Thyroid gland (tissue), 4 donors: ENCODE measurements around the gene LRRN4CL.

Experiments used
- POLR2A ChIP-seq, 2 donors: fragments of 450-650 bp; IDR thresholded peaks; one replicate each; pipeline ENCODE4 v1.6.1; 2017; ENCODE audit warnings: antibody characterized with exemption in 2 of 2, mild to moderate bottlenecking in 2 of 2, moderate library complexity in 1 of 2
- TF ChIP-seq, protein P1 (sequence below), 6 experiments: fragments of 200-600 bp in 3 of 6; fragments of 450-650 bp in 3 of 6; sonication (generic) in 3 of 6; IDR thresholded peaks; one replicate each; pipeline ENCODE4 v1.5.1; 2016 to 2019; ENCODE audit warnings: antibody characterized with exemption in 6 of 6, mild to moderate bottlenecking in 2 of 6, inconsistent platforms in 1 of 6, moderate library complexity in 1 of 6

DNA sequence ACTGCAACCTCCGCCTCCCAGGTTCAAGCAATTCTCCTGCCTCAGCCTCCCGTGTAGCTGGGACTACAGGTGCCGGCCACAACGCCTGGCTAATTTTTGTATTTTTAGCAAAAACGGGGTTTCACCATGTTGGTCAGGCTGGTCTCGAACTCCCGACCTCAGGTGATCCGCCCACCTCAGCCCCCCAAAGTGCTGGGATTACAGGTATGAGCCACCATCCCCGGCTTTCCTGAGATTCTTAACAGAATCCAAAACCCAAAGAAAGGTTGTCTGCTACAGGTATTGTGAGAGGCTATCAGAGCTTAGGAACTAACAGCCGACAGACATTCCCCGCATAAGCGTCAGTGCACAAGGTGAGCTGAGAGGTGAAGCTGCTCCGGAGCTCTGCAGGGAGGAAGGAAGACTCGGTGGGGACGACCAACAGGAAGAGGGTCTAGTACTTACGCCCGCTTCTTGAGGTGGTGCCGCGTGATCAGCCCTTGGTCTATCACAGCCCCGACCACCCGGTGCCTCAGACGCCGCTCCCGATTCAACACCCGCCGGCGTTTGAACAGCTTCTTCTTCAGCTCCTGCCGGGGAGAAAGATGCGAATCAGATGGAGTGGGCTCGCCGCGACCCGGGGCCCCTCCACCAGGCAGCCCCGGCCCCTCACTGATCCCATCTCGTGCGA lies 24.8 kb downstream of the LRRN4CL start:
- TF ChIP-seq, protein P1, sequence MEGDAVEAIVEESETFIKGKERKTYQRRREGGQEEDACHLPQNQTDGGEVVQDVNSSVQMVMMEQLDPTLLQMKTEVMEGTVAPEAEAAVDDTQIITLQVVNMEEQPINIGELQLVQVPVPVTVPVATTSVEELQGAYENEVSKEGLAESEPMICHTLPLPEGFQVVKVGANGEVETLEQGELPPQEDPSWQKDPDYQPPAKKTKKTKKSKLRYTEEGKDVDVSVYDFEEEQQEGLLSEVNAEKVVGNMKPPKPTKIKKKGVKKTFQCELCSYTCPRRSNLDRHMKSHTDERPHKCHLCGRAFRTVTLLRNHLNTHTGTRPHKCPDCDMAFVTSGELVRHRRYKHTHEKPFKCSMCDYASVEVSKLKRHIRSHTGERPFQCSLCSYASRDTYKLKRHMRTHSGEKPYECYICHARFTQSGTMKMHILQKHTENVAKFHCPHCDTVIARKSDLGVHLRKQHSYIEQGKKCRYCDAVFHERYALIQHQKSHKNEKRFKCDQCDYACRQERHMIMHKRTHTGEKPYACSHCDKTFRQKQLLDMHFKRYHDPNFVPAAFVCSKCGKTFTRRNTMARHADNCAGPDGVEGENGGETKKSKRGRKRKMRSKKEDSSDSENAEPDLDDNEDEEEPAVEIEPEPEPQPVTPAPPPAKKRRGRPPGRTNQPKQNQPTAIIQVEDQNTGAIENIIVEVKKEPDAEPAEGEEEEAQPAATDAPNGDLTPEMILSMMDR (IDR thresholded peaks at IDR 0.05), result no peak
- TF ChIP-seq POLR2A (IDR thresholded peaks at IDR 0.05), result no peak
